HL-60 (cell line): Measurements from ENCODE around the gene SCFD1.

Experiments
- DNase-seq, 2 experiments: peaks; one replicate each; pipeline ENCODE4 v3.0.0-alpha.2; 2010 to 2020; ENCODE audit warnings: low read depth in 1 of 2, low spot score in 1 of 2
- H3K27ac ChIP-seq: fragments of 250-450 bp; sonication (Bioruptor Pico); replicated peaks from 2 replicates; pipeline ENCODE4 v1.5.1; 2020; ENCODE audit warnings: mild to moderate bottlenecking, moderate library complexity
- H3K27me3 ChIP-seq: fragments of 250-450 bp; sonication (Bioruptor Pico); 2 replicates; pipeline ENCODE4 v1.5.1; 2021; ENCODE audit warnings: mild to moderate bottlenecking, moderate library complexity; ENCODE audit not compliant: insufficient read depth, poor library complexity, severe bottlenecking
- H3K4me3 ChIP-seq: replicated peaks from 2 replicates; pipeline ENCODE4 v1.5.1; 2011; ENCODE audit warnings: mild to moderate bottlenecking, control low read depth, low read length; ENCODE audit not compliant: insufficient read depth
- CTCF ChIP-seq: IDR thresholded peaks from one replicate; pipeline ENCODE4 v1.5.1; 2011; ENCODE audit warnings: low read length, control low read depth, inconsistent platforms; ENCODE audit not compliant: insufficient read depth
- GABPA ChIP-seq: IDR thresholded peaks from 2 replicates; pipeline ENCODE4 v1.6.1; 2012; ENCODE audit warnings: low read depth
- POLR2AphosphoS5 ChIP-seq: IDR thresholded peaks from 2 replicates; pipeline ENCODE4 v1.6.1; 2012; ENCODE audit warnings: low read depth
- SPI1 ChIP-seq: IDR thresholded peaks from 2 replicates; pipeline ENCODE4 v1.6.1; 2012; ENCODE audit warnings: low read depth, mild to moderate bottlenecking, borderline replicate concordance
- TF ChIP-seq, protein P1 (sequence below): IDR thresholded peaks from 2 replicates; pipeline ENCODE4 v1.6.1; 2012; ENCODE audit warnings: low read depth; ENCODE audit not compliant: insufficient replicate concordance

SCFD1 gene

DNA sequence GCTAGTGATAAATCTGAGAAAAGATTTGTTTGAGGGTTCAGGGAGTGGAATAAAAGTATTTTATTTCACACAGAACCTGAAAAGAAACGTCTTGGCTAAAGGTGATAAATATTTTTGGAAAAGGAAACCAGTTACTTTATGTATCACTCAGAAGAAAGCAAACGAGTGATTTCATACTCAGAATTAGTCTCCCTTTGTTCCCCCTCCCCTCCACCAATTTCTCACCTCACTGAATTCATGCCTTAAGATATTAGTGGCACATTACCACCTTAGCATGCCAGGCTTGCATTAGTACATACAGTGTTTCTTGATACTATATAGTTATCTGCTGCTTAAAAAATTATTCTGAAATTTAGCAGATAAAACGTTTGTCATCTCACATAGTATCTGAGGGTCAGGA, 35.0 kb upstream of the SCFD1 start:
- TF ChIP-seq GABPA (no peak), SPI1 (no peak), CTCF (no peak), POLR2AphosphoS5 (no peak)
- TF ChIP-seq, protein P1, sequence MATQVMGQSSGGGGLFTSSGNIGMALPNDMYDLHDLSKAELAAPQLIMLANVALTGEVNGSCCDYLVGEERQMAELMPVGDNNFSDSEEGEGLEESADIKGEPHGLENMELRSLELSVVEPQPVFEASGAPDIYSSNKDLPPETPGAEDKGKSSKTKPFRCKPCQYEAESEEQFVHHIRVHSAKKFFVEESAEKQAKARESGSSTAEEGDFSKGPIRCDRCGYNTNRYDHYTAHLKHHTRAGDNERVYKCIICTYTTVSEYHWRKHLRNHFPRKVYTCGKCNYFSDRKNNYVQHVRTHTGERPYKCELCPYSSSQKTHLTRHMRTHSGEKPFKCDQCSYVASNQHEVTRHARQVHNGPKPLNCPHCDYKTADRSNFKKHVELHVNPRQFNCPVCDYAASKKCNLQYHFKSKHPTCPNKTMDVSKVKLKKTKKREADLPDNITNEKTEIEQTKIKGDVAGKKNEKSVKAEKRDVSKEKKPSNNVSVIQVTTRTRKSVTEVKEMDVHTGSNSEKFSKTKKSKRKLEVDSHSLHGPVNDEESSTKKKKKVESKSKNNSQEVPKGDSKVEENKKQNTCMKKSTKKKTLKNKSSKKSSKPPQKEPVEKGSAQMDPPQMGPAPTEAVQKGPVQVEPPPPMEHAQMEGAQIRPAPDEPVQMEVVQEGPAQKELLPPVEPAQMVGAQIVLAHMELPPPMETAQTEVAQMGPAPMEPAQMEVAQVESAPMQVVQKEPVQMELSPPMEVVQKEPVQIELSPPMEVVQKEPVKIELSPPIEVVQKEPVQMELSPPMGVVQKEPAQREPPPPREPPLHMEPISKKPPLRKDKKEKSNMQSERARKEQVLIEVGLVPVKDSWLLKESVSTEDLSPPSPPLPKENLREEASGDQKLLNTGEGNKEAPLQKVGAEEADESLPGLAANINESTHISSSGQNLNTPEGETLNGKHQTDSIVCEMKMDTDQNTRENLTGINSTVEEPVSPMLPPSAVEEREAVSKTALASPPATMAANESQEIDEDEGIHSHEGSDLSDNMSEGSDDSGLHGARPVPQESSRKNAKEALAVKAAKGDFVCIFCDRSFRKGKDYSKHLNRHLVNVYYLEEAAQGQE = no peak
- H3K4me3 ChIP-seq = no peak overlapping the region
- DNase-seq = no peak
- no peak overlapping the region for H3K27ac ChIP-seq
- no peaks in the 10 kb centered on the region for H3K27me3 ChIP-seq

- TF ChIP-seq, protein P1 = no peak
- no peak for TF ChIP-seq CTCF
- H3K27ac ChIP-seq = no peak overlapping the region
- no peak for DNase-seq
- no peak overlapping the region for H3K4me3 ChIP-seq
- H3K27me3 ChIP-seq = no peaks in the 10 kb centered on the region
Observed at GRCh38 chr14:30588873-30589272, 33.2 kb upstream of the SCFD1 start.

- TF ChIP-seq CTCF = no peak
- no peak overlapping the region for H3K4me3 ChIP-seq
- H3K27me3 ChIP-seq = no peaks in the 10 kb centered on the region
- H3K27ac ChIP-seq = no peak overlapping the region
- DNase-seq = no peak
Observed at GRCh38 chr14:30596935-30597334, 25.2 kb upstream of the SCFD1 start.

GRCh38 chr14:30597504-30597903, 24.6 kb upstream of the SCFD1 start:
- no peak for TF ChIP-seq GABPA
- TF ChIP-seq SPI1 = no peak
- TF ChIP-seq CTCF = no peak
- no peak for TF ChIP-seq POLR2AphosphoS5
- TF ChIP-seq, protein P1 = no peak
- Histone ChIP-seq H3K4me3 (no peak overlapping the region), H3K27ac (no peak overlapping the region), H3K27me3 (no peaks in the 10 kb centered on the region)
- DNase-seq = no peak
